HG02870 (cell line): ENCODE measurements around the gene BTBD6.

Experiments
- ATAC-seq: cut with Tn5 transposase; IDR thresholded peaks from one replicate; pipeline ENCODE4 v1.9.1; 2021; ENCODE audit warnings: mild to moderate bottlenecking, moderate library complexity; ENCODE audit not compliant: unreplicated experiment

The BTBD6 gene

GRCh38 chr14:105229099-105229655 is 19.2 kb upstream of the BTBD6 start:
- ATAC-seq: no peak

GRCh38 chr14:105240811-105241576 is 7.3 kb upstream of the BTBD6 start:
- ATAC-seq: no peak

GRCh38 chr14:105241641-105242040 is 6.7 kb upstream of the BTBD6 start:
- no peak for ATAC-seq

- no peak for ATAC-seq
Measured at GRCh38 chr14:105244334-105244733, 4.0 kb upstream of the BTBD6 start.

GRCh38 chr14:105247026-105247425 is 1.3 kb upstream of the BTBD6 start:
- no peak for ATAC-seq

GRCh38 chr14:105247715-105248367 is 492 bp upstream of the BTBD6 start:
- ATAC-seq: peak; percentile 8

- ATAC-seq: no peak
Measured at GRCh38 chr14:105249182-105250007, 1.1 kb downstream of the BTBD6 start.

GRCh38 chr14:105250008-105250366 is 1.7 kb downstream of the BTBD6 start:
- no peak for ATAC-seq

- ATAC-seq: no peak
Measured at GRCh38 chr14:105250986-105251385, 2.7 kb downstream of the BTBD6 start.

- no peak for ATAC-seq
Measured at GRCh38 chr14:105251920-105252319, 3.6 kb downstream of the BTBD6 start.

GRCh38 chr14:105252552-105253328 is 4.4 kb downstream of the BTBD6 start:
- no peak for ATAC-seq

GRCh38 chr14:105253329-105253682 is 5.0 kb downstream of the BTBD6 start:
- no peak for ATAC-seq

GRCh38 chr14:105255021-105255507 is 6.7 kb downstream of the BTBD6 start:
- no peak for ATAC-seq

- ATAC-seq: no peak
Measured at GRCh38 chr14:105256292-105256960, 8.1 kb downstream of the BTBD6 start.

- no peak for ATAC-seq
Measured at GRCh38 chr14:105257464-105257863, 9.1 kb downstream of the BTBD6 start.

GRCh38 chr14:105258846-105259245 is 10.5 kb downstream of the BTBD6 start:
- ATAC-seq: no peak

GRCh38 chr14:105260959-105261358 is 12.6 kb downstream of the BTBD6 start:
- ATAC-seq: no peak

- ATAC-seq: no peak
Measured at GRCh38 chr14:105261781-105262180, 13.4 kb downstream of the BTBD6 start.

GRCh38 chr14:105267820-105268548 is 19.7 kb downstream of the BTBD6 start:
- ATAC-seq: no peak
